Heart right ventricle (tissue), 16 donors: ENCODE results near the gene MCRS1. TPM values are rescaled to one million over a fixed set of nuclear protein-coding genes. Genes with fewer than 3 reads are reported as not detected.

ENCODE experiments used
- ATAC-seq, 8 donors: fragments of 200-7000 bp; cut with Tn5 transposase; one replicate each; pipeline ENCODE4 v1.9.1; 2020; ENCODE audit warnings: mild to moderate bottlenecking in 8 of 8, moderate library complexity in 8 of 8, moderate number of reproducible peaks in 1 of 8
- DNase-seq, 2 donors: peaks; one replicate each; pipeline ENCODE4 v3.0.0-alpha.2; 2020
- H3K27ac ChIP-seq, 10 donors: fragments of 200-600 bp; sonication (generic) in 2 of 10; one replicate each; pipeline versions ENCODE4 v1.5.0 to v1.8.0; 2020 to 2022; ENCODE audit warnings: mild to moderate bottlenecking in 3 of 10
- H3K27me3 ChIP-seq, 7 donors: fragments of 200-600 bp; one replicate each; pipeline ENCODE4 v1.8.0; 2021 to 2022; ENCODE audit warnings: mild to moderate bottlenecking in 2 of 7
- H3K36me3 ChIP-seq, 9 donors: fragments of 200-600 bp; sonication (generic) in 1 of 9; one replicate each; pipeline versions ENCODE4 v1.5.0 to v1.8.0; 2020 to 2022; ENCODE audit warnings: mild to moderate bottlenecking in 2 of 9
- H3K4me1 ChIP-seq, 9 donors: fragments of 200-600 bp; sonication (generic) in 1 of 9; one replicate each; pipeline versions ENCODE4 v1.5.0 to v1.8.0; 2020 to 2022; ENCODE audit warnings: mild to moderate bottlenecking in 4 of 9
- H3K4me3 ChIP-seq, 10 donors: fragments of 200-600 bp; sonication (generic) in 2 of 10; one replicate each; pipeline versions ENCODE4 v1.5.0 to v1.8.0; 2020 to 2022; ENCODE audit warnings: mild to moderate bottlenecking in 7 of 10, moderate library complexity in 2 of 10
- H3K9me3 ChIP-seq, 11 donors: fragments of 200-600 bp in 10 of 11; sonication (generic) in 2 of 11; one replicate each; pipeline versions ENCODE4 v1.5.0 to v1.8.0; 2013 to 2022; ENCODE audit warnings: mild to moderate bottlenecking in 2 of 11, control low read depth in 1 of 11, moderate library complexity in 1 of 11
- WGBS, 2 donors: extraction: QIAGEN DNeasy Blood & Tissue Kit; methylation state at CpG; one replicate each; pipeline ENCODE4 v1.1.7; 2013; ENCODE audit warnings: inconsistent platforms in 1 of 2; 5-methylcytosine and 5-hydroxymethylcytosine counted together
- intact Hi-C, 10 donors: fragments of 100-400 bp; cut with DNase I; formaldehyde crosslinking; loops; one replicate each; pipeline versions ENCODE4 v1.11.1 to v1.14.2; 2022
- polyA plus RNA-seq, 2 donors: library from polyadenylated mRNA; stranded (reverse); fragments of 200-250 nt; gene quantifications; one replicate each; pipeline ENCODE4 v1.2.3, GENCODE V29; 2013
- total RNA-seq, 10 donors: library from RNA; stranded (reverse); fragmentation: NEBNext Ultra II Directional in 3 of 10; extraction: Animal tissue kit (Norgen Biotek cat#: 25700) in 3 of 10; gene quantifications; one replicate each; pipeline versions ENCODE4 v1.2.1 to v1.2.4, GENCODE V29; 2021 to 2023
- TF ChIP-seq, protein P1 (sequence below), 9 donors: fragments of 200-600 bp; sonication (generic) in 2 of 9; IDR thresholded peaks; one replicate each; pipeline versions ENCODE4 v1.5.0 to v1.8.0; 2021 to 2022; ENCODE audit warnings: antibody characterized with exemption in 9 of 9, mild to moderate bottlenecking in 5 of 9, moderate library complexity in 1 of 9
- donor health status: Arrhythmogenic right ventricular cardiomyopathy.
- donor health status: ischemic (EF 13 %, LVEDD 7.1; RV severe dilation, severe dysfunction).
- donor health status: healthy with polysubstance abuse.
- donor health status: DM: no; HTN: yes; CAD: no.
- donor health status: DM: no; HTN: no; CAD: no.
- donor health status: ischemic (EF 25% LVEDD 6.9; RV normal size, moderate dysfunction).
- donor health status: ischemic (EF 25% LVEDD 5.7; RV mildly dilated, moderate dysfunction).
- donor health status: healthy.
- donor health status: DM: yes; HTN: yes; CAD: no.
- donor health status: Ischemic cardiomyopathy.
- donor health status: ischemic (EF 35%, LVEDD 5.7; RV mildly dilated, moderate dysfunction).
- donor health status: nonischemic (EF 11% LVEDD 7.7; RV severe dilation, severe dysfunction).
- donor health status: DM: yes; HTN: yes; CAD: no.
- donor health status: PGD.
- donor health status: ischemic (EF 29% LVEDD 5.4; RV normal size, mild dysfunction).
- donor health status: nonischemic (EF 23%, LVEDD 6.1; RV moderate dilation, normal function).

MCRS1 gene
- total and polyA plus RNA-seq, 12 donors, result 72.6 to 118 (median 82.2) TPM

GRCh38 chr12:49582850-49583249 is 14.9 kb upstream of the MCRS1 start:
- peak overlapping the region in 7 of 10 donors; percentile 17 to 80 (median 45) for H3K27ac ChIP-seq
- intact Hi-C loops, result loop anchor here in 4 of 10 donors (5.0 to 10.0 kb wide), 4 partner anchors 48 to 228 kb away; partner anchors contain the start of genes KCNH3 (in 1 of the 4) and SPATS2 (in 1 of the 4)
- WGBS, 2 donors, result 30 to 38% methylated on average over 4 of the region's 4 CpGs
- DNase-seq, result peak in 1 of 2 donors; percentile 53
- no peaks in the 10 kb centered on the region for H3K9me3 ChIP-seq
- TF ChIP-seq, protein P1, sequence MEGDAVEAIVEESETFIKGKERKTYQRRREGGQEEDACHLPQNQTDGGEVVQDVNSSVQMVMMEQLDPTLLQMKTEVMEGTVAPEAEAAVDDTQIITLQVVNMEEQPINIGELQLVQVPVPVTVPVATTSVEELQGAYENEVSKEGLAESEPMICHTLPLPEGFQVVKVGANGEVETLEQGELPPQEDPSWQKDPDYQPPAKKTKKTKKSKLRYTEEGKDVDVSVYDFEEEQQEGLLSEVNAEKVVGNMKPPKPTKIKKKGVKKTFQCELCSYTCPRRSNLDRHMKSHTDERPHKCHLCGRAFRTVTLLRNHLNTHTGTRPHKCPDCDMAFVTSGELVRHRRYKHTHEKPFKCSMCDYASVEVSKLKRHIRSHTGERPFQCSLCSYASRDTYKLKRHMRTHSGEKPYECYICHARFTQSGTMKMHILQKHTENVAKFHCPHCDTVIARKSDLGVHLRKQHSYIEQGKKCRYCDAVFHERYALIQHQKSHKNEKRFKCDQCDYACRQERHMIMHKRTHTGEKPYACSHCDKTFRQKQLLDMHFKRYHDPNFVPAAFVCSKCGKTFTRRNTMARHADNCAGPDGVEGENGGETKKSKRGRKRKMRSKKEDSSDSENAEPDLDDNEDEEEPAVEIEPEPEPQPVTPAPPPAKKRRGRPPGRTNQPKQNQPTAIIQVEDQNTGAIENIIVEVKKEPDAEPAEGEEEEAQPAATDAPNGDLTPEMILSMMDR (IDR thresholded peaks at IDR 0.05), result no peak
- ATAC-seq, result peak; percentile 46 to 74 (median 56)
- no peak overlapping the region for H3K4me3 ChIP-seq
- no peaks in the 10 kb centered on the region for H3K27me3 ChIP-seq
- peaks cover 6 to 60% (median 28%) of the 10 kb centered on the region in 9 donors for H3K4me1 ChIP-seq
- peaks cover 0 to 21% (median 0%) of the 10 kb centered on the region in 9 donors for H3K36me3 ChIP-seq

- no peaks in the 10 kb centered on the region for H3K27me3 ChIP-seq
- H3K4me3 ChIP-seq, result no peak overlapping the region
- intact Hi-C loops, result loop anchor here in 4 of 10 donors (5.0 to 10.0 kb wide), 4 partner anchors 47 to 227 kb away; partner anchors contain the start of genes KCNH3 (in 1 of the 4) and SPATS2 (in 1 of the 4)
- DNase-seq (no peak), ATAC-seq (no peak)
- 77 to 90% methylated on average over 1 of the region's 1 CpG for WGBS, 2 donors
- peak overlapping the region in 5 of 10 donors; percentile 23 to 80 (median 45) for H3K27ac ChIP-seq
- peaks cover 0 to 14% (median 0%) of the 10 kb centered on the region in 9 donors for H3K36me3 ChIP-seq
- TF ChIP-seq, protein P1 (IDR thresholded peaks at IDR 0.05), result no peak
- H3K9me3 ChIP-seq, result no peaks in the 10 kb centered on the region
- peaks cover 6 to 60% (median 28%) of the 10 kb centered on the region in 9 donors for H3K4me1 ChIP-seq
These were observed 14.3 kb upstream of the MCRS1 start for GRCh38 chr12:49582201-49582600.

GRCh38 chr12:49580572-49581535 is 12.9 kb upstream of the MCRS1 start:
- TF ChIP-seq, protein P1 (IDR thresholded peaks at IDR 0.05), result peak; percentile 57 to 89 (median 84)
- intact Hi-C loops, result loop anchor here in 7 of 10 donors (1.0 to 10.0 kb wide), 7 partner anchors 28 to 226 kb away; partner anchors contain the start of genes KCNH3 (in 1 of the 7) and SPATS2 (in 1 of the 7)
- WGBS, 2 donors, result 26 to 27% methylated on average over 8 of the region's 8 CpGs
- H3K4me3 ChIP-seq, result no peak overlapping the region
- peak overlapping the region in 6 of 10 donors; percentile 25 to 80 (median 48) for H3K27ac ChIP-seq
- DNase-seq, result peak; percentile 45 to 80
- H3K4me1 ChIP-seq, result peaks cover 6 to 54% (median 28%) of the 10 kb centered on the region in 9 donors
- peaks cover 0 to 10% (median 0%) of the 10 kb centered on the region in 9 donors for H3K36me3 ChIP-seq
- ATAC-seq, result peak; percentile 65 to 87 (median 80)
- no peaks in the 10 kb centered on the region for H3K27me3 ChIP-seq
- H3K9me3 ChIP-seq, result no peaks in the 10 kb centered on the region

DNA sequence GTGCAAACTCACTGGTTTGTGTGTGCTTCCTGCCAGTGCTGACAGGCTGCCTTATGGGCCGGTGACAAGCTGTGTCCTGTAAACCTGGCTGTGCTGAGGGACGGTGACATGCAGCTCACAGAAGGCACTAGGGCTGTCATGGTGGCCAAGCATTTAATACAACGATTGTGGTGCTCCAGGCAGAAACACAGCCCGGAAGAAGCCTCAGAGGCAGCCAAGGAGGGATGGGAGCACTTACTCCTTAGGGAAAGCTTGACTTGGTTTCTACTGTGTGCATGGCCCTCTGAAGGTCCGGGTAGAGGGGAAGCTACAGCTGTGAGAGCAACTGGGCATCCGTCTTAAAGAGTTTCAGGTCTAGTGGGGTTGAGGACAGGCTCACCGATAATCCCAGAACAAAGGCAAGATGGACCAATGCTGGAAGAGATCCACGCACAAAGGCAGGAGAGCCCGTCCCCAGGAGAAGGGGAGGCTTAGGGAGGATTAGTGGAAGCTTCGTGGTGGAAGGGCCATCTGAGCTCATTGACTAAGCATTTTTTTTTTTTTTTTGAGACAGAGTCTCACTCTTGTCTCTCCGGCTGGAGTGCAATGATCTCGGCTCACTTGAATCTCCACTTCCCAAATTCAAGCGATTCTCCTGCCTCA is 10.7 kb upstream of the MCRS1 start:
- Histone ChIP-seq H3K4me1 (peaks cover 6 to 34% (median 27%) of the 10 kb centered on the region in 9 donors), H3K36me3 (peaks cover 0 to 31% (median 6%) of the 10 kb centered on the region in 9 donors), H3K27ac (no peak overlapping the region), H3K27me3 (no peaks in the 10 kb centered on the region), H3K4me3 (no peak overlapping the region), H3K9me3 (no peaks in the 10 kb centered on the region)
- intact Hi-C loops, result loop anchor here in 1 of 10 donors (5.0 kb wide), 1 partner anchor 216 kb away; no protein-coding TSS in a partner anchor
- DNase-seq, result no peak
- ATAC-seq, result no peak
- 85 to 86% methylated on average over 13 of the region's 13 CpGs for WGBS, 2 donors
- TF ChIP-seq, protein P1 (IDR thresholded peaks at IDR 0.05), result no peak
